Keratinocyte (primary cell): ENCODE data around the gene ANKRD18A.

Source experiments
- CTCF ChIP-seq, 3 experiments: IDR thresholded peaks in 1 of 3; conservative IDR thresholded peaks in 1 of 3; optimal IDR thresholded peaks in 1 of 3; 2 replicates in 2 of 3; 3 replicates in 1 of 3; pipeline versions ENCODE3 to v1.5.1; 2011; ENCODE audit warnings: low read length in 3 of 3, mild to moderate bottlenecking in 3 of 3, moderate library complexity in 2 of 3, control low read depth in 1 of 3, inconsistent platforms in 1 of 3; ENCODE audit not compliant: insufficient read depth in 2 of 3; ENCODE audit errors: extremely low read depth in 1 of 3
- EZH2 ChIP-seq: IDR thresholded peaks from one replicate; pipeline ENCODE4 v1.6.1; 2012; ENCODE audit warnings: inconsistent platforms, mild to moderate bottlenecking, low read length, moderate library complexity

GRCh38 chr9:38523121-38523520, 97.3 kb downstream of the ANKRD18A start:
- TF ChIP-seq CTCF (optimal IDR thresholded peaks at IDR 0.05 in 1 of 3, IDR thresholded peaks at IDR 0.05 in 1 of 3, conservative IDR thresholded peaks at IDR 0.05 in 1 of 3; ENCODE audit: extremely low read depth in 1 of 3, insufficient read depth in 2 of 3, low read length in 3 of 3) (no peak), EZH2 (no peak)
